GM18868 (cell line): ENCODE data around the gene STAT1.

Experiments
- ATAC-seq: cut with Tn5 transposase; IDR thresholded peaks from one replicate; pipeline ENCODE4 v1.9.1; 2021; ENCODE audit warnings: mild to moderate bottlenecking, moderate library complexity; ENCODE audit not compliant: unreplicated experiment

STAT1 gene

DNA sequence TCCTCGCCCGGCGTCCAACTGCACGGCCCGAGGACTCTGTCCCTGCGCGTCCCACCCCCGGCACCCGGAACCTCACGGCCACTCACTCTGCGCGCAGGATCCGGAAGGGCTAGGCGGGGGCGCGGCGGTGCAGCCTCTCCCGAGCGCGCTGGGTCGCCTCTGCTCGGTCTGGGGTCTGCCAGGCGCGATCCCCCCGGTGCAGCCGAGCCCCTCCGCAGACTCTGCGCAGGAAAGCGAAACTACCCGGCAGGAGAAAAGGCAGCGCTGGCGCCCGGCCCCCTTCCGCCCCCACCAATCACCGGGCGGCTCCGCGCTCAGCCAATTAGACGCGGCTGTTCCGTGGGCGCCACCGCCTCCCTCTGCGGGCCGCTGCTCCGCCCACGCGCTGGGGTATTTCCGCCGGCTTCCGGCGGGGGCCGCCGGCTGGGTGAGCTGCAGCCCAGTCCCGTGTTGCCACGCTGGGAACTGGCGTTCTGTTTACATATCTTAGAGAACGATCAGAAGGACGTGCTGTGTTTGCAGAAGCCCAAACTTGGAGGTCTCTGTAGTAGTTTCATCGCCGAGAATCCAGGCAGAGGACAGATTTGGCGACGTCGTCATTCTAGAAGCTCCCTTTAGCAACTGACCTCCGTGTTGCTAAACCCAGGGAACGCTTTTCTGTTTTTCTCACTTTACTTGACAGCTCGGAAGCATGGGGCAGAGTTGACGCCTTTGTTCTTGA, at the start of gene STAT1:
TSS of gene STAT1 (minus strand) at position 240 of the 721 bp plus-strand sequence. CDS start 4,168 bp downstream, outside the sequence.
- peak; percentile 85 for ATAC-seq

DNA sequence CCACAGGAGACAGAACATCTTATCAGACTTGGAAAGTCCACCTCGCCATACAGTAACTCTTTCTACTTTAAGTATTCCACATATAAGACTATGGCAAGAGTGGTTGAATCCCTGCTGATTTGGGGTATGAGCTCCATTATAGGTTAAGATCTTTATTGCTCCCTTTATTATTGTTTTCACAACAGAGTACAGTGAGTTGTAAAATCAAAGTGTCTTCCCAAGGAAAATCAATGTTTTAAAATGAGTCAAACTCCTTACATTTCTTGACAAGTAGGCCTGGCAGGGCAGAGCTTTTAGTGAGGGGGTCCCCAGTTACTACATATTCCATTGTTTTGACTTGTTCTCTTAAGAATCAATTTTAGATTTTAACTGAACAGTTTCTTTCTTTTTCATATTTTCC, 49.6 kb upstream of the STAT1 start:
- no peak for ATAC-seq

DNA sequence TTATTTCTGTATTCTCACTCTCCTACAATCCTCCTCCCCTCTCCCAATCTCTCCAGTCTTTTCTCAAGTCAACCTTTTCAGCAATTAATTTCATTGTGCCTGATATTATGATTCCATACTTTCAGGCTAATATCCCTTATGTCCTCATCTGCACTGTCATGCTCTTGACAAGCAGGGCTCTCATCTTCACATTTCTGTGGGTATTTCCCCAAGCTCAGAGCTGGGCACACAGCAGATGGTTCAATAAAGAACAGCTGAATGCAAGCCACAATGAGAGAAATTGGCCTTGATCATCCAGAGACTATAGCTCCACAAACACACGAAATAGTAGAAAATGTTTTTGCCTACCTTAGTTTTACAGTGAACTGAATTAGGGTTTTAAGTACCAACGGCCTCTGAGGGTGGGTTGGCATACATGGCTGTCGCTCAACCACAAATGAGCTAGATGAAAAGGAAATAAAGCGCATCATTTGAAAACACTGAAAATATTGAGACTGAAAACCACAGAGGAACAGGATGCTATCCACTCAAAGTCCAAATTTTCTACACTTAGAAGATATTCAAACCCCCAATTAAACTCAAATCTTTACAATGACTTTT, 47.5 kb upstream of the STAT1 start:
- no peak for ATAC-seq

DNA sequence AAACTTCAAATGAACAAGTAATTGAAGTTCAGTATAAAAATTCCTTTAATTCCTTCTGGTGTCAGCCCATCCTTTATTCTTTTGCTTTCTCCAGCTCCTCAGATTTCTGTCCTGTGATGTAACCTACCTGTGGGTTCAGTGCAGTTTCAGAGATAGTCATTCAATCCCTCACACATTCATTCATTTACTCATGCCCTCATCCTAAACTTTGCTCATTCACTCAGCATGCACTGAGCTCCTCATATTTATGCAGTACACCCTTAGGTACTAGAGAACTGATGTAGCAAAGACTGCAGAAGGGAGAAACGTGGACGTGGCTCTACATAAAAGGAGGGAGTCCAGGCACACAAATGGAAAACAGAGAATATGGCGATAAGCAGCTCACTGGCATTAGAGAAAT, 45.3 kb upstream of the STAT1 start:
- no peak for ATAC-seq

DNA sequence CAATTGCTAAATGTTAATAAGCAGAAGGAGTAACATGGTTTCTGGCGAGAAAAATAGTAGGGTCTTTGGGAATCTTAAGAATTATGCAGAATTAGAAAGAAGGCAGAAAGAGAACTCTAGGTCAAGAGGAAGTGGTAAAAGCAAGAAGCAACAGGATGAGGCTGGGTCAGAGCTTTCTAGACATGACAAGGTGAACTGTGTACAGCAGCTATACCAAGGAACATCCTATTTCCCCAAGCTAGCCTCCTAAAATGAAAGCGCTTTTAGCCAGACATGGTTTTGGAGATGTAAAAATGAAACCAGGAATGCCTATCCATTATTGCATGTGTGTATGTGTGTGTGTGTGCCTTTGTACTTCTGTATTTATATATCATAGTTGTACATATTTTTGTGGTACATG, 42.3 kb upstream of the STAT1 start:
- ATAC-seq: no peak

DNA sequence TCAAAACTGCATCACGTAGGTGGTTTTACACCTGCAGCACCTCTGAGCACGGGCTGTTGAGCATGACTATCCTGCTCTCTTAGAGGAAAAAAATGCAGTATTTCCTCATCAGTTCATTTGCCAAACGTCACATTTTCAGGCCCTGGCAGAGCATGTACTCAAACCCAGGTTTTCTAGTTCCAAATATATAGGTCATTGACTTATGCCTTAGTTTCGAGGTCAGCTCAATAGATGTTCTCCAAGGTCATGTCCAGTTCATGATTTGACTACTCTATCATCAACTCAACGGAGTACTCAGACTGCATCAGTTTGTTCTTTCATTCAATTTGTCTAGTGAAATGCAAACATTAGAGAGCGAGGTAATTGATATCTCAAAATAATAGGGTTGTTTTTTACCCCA, 39.3 kb upstream of the STAT1 start:
- no peak for ATAC-seq

DNA sequence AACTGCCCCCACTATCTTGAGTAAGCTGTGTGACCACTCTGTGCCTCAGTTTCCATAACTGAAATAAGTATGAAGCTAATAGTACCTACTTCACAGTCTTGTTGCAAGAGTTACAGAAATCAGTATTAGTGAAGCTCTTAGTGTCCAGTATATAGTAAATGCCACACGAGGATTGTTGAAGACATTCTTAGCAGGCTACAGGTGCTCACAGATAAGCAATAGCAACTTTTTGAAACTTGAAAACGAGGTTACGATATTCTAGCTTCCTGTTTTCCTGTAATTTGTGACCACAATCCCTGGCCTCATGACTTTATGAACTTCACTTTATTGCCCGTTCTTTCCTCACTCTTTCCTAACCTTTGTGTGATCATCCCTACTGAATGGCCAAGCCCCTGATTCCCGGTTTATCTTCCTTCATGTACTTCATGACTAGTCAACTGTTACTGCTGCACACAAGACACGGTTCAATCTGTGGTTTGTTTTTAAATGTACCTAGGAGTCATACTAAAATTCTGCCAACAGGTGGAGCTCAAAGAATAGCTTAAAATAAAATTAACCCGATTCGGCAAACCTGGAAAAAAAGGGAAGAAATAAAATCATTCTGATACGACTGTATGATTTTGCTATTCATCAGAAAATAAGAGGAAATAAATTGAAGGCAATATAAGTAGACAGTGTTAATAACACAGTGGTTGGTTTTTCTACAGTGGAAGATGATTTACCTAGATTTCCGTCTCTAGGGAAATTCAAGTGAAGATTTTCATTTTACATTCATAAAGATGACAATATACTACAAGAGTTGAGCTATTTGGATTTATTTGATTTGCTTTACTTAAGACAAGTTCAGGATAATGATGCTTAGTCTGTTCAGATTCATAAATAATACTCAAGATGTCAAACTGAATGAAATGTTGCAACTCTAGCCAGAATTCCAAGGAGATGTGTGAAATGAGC, 38.1 kb upstream of the STAT1 start:
- peak; percentile 59 for ATAC-seq

DNA sequence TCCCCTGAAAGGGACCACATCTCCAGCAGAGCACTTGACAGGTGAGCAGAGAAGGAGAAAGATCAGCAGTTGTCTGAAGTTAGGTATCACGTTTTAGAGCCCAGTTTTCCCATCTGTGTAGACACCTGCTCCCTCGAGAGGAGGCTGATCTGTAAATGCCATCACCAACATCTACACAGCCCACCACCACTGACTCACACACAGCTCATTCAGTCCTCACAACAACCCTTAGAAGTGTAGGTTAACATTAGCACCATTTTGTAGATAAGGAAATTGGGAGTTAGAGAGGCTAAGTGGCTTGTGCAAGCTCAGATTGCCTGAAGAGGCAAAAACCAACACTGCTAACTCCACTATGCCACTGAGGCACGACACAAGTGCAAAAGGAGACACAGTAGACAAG, 37.2 kb upstream of the STAT1 start:
- ATAC-seq: no peak

DNA sequence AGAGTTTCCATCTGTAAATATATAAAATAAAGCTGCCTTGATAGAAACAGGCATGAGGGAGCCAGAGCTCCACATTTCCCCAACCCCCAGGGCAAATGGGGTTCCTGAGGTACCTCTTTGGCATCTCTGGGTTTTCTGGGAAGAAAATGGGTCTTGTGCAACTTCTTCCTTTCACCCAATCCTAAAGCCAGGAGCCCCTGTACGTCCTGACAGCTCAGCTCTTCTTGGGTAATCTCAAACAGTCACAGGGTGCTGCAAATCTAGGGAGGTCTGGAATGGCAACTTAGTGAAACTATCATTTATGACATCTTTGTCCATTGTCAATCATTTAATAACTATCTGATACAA, 36.6 kb upstream of the STAT1 start:
- ATAC-seq: no peak

DNA sequence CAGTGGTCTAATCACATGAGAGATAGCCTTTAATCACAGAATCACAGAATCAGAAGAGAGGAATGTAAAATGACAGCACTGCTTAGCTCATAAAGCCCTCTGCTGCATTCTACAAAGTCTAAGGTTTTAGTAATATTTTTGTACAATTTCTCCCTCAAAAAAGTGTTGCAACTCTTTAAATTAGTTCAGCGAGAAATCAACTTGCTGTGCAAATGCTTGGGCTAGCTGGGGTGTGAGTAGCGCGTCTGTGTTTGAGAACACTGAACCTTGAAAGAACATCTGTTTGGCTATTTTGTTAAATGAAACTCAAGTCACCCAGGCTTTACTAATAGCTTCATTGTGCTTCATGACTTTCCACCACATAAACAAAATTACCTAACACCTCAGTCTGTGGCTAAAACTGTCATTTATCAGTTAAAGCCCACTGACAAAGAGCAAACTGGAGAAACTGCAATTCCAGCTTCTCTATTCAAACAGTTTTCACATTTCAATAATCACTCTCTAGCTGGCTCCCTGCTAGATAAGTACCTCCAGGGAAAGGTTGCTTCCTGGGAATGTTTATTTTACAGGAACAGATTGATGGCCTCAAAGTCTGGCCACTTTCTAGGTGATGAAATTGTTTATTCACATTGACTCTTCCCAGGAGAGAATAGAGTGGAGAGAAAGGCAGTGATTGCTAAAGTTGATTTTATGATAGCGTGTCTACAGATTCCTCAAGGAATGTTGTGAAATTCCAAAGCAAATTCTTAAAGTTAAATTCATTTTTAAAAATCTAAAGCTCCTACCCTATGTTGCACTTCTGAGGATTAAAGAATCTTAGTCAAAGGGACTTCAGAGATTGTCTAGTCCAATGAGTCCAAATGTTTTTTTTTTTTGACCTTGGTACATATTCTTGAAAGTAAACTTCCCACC, 36.0 kb upstream of the STAT1 start:
- ATAC-seq: peak; percentile 74

DNA sequence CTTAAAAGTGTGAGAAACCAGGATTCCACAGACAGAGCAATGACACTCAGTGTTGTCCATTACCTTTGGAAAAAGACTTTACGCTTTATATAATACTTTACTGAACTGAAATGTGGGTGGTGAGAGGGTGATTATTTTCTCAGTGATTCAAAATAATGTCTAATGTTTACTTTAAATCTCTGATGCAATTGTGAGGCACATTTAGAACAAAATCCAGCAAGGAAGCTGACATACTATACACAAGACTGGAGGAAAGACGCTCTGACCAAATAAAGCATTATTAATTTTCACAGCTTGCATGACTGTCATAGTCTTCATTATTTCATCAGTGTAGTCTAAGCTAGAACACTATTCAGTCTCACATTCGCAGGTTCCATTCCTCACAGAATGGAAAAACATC, 34.1 kb upstream of the STAT1 start:
- ATAC-seq: no peak

DNA sequence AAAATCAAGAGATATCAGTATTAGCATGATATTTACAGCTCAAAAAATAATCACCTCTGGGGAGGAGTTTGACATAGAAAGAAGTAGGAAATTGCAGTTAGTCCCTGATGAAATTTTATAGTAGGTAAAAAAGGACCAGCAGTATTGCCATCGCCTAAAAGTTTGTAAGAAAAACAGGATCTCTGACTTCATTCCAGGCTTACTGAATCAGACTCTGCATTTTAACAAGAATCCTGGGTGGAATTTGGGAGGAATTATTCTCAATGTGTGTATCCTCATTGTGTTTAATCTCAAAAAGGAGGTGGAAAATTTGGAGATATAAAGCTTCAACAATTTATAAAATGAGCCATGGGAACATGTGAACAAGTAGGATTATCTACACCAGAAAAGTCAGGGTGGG, 31.2 kb upstream of the STAT1 start:
- ATAC-seq: no peak

DNA sequence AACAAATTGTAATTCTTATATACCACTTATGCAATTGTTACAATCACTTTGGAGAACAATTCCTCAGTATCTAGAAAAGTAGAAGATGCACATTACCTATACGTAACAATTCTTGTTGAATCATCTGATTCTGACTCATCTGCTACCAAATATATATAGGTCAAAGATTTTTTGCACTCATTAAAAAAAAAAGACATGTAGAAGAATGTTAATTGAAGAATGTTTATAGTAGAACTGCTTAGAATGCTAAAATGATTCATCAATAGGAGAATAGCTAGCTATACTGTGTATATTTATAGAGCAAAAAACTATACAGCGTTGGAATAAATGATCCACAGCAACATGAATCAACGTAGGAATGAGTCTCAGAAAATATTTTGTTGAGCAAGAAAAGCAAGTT, 29.5 kb upstream of the STAT1 start:
- ATAC-seq: no peak

DNA sequence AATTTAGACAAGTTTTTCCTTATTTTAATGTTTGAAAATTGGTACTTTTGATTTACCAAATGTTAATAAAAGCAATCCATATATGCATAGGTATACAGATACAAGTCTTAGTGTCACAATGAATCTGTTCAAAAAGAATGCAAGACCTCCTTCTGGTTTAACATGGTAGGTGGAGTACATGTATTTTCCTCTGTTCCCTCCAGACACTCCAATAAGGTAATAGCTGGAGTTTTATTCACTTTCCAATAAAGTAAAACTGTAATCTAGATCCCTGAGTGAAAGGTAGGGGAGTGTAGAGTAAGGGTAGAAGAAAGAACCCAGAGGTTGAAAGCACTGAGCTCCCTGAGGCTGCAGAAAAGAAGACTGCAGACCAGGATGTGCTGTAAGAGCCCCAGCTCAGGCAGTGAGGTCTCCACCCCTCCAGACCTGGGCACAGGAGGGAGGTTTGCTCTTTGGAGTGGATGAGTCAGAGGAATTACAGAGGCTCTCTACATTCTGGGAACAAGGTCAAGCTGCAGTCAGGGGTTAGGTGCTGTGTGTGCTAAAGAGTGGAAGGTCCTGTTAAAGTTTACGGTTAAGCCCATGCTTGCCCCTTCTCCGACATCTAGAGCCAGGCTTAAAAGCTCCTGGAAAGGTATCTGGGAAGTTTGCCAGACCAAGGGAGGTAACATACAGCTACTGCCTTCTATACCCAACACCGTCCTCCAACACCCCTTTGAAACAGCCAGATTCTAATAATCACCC, 27.6 kb upstream of the STAT1 start:
- no peak for ATAC-seq

DNA sequence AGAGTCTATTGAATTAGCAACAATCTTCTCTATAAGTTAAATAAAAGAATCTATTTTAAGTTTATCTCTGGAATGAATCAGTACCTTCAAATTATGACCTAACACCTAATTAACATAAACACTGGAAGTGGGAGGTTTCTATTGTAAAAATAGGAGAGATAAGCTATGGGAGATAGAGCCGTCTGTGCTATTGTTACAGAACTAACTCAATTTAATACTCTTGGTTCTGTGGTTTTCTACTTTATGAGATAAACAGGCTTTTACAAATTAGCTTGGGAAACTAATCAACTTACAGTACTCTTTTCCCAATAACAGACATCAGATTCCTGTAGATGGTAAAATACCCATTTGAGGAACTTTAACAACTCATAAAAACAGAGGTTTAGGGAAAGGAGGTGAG, 25.6 kb upstream of the STAT1 start:
- no peak for ATAC-seq

DNA sequence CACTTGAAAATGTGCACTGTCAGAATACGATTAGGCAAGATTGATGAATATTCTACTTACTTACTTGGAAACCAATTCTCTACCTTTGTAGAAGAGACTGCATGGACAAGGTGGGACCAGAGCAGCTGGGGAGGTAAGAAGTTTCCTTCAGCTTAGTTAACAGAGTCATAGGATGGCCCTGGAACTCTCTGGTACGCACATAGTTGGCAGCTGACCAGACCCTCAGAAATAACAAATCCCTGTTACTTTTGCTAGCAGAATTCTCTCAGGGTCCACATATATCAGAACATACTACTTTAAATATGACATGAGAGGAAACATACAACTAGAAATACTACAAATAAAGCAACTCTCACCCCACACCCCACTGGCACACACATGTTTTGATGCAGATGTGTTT, 24.8 kb upstream of the STAT1 start:
- ATAC-seq: no peak

DNA sequence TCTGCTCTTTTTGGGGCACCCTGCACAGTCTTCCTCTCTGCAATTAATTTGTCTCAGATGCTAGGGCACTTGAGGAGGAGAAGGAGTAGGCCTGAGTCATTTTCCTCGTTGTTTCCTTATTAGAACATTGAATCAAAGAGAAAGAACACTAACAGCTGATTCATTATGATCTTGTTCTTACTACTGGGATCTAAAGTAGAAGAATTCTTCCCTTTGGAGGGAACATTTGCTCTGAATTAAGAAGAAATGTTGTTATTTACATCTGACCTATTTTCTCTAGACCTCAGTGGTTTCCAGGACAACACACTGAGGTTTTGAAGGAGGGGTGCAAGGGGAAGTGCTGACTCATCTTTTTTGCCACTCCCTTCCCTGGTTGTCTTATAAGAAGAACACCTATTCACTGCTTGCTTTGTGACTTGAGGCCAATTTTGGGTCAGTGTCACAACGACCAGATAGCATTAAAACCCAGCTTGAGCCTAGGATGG, 24.3 kb upstream of the STAT1 start:
- ATAC-seq: no peak

DNA sequence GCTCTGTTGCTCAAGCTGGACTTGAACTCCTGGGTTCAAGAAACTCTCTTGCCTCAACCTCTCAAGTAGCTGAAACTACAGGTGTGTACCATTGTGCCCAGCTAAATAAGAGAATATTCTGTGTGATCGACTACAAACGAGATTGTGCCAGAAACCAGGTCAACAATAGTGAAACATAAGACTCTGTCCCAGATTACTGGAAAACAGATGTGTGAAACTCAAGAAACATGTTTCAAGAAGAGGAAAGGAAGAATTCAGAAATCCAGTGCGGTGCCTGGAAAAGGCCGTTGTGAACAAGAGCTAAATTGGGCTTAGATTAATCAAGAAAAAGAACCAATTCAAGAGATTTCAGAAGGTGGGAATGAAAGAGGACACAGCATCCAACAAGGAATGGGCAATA, 23.4 kb upstream of the STAT1 start:
- no peak for ATAC-seq

DNA sequence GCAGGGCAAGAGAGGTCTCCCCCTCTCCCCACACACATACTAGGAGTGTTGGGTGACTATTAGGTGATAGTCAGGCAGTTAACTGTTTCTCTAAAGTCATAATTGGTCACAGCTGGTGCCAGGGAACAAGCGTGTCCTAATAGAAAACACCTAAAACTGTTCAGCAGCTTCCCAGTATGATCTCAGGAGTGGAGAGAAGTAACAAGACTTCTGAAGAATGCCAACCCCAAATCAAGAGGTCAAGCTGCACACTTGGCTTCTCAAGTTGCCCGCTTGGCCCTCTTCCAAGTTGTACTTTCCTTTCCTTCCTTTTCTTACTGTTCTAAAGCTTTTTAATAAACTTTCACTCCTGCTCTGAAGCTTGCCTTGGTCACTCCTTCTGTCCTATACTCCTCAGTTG, 22.4 kb upstream of the STAT1 start:
- no peak for ATAC-seq
